Right lobe of liver (tissue), 4 donors: Measurements from ENCODE around the gene NAALADL2.

Experiments used
- POLR2A ChIP-seq: fragments of 450-650 bp; IDR thresholded peaks from one replicate; pipeline ENCODE4 v1.6.1; 2017; ENCODE audit warnings: antibody characterized with exemption, mild to moderate bottlenecking
- TF ChIP-seq, protein P1 (sequence below), 4 donors: fragments of 200-600 bp in 3 of 4; fragments of 450-650 bp in 1 of 4; IDR thresholded peaks; one replicate each; pipeline versions ENCODE4 v1.5.1 to v1.8.0; 2016 to 2022; ENCODE audit warnings: antibody characterized with exemption in 4 of 4, mild to moderate bottlenecking in 2 of 4
- donor health status: DM: no; HTN: no; CAD: no.
- donor health status: DM: no; HTN: no; CAD: no.
- donor health status: DM: no; HTN: yes; CAD: no.

DNA sequence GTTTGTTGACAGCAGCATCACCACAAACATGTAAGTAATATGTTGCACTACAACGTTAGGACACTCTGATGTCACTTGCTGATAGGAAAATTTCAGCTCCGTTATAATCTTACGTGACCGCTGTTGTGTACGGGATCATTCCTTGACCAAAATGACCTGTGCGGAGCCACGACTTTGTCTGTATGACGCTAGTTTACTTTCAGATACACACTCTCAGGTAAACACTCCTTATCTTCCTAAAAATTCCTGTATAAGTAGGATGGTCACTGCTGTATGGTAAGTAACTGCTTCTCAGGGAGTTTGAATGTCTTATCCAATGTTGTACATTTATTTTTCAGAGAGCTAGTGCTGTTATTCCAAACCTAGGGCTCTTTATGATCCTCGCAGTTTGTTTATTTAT is 410.3 kb downstream of the NAALADL2 start:
- TF ChIP-seq POLR2A, result no peak
- TF ChIP-seq, protein P1, sequence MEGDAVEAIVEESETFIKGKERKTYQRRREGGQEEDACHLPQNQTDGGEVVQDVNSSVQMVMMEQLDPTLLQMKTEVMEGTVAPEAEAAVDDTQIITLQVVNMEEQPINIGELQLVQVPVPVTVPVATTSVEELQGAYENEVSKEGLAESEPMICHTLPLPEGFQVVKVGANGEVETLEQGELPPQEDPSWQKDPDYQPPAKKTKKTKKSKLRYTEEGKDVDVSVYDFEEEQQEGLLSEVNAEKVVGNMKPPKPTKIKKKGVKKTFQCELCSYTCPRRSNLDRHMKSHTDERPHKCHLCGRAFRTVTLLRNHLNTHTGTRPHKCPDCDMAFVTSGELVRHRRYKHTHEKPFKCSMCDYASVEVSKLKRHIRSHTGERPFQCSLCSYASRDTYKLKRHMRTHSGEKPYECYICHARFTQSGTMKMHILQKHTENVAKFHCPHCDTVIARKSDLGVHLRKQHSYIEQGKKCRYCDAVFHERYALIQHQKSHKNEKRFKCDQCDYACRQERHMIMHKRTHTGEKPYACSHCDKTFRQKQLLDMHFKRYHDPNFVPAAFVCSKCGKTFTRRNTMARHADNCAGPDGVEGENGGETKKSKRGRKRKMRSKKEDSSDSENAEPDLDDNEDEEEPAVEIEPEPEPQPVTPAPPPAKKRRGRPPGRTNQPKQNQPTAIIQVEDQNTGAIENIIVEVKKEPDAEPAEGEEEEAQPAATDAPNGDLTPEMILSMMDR (IDR thresholded peaks at IDR 0.05), result no peak
